ENCODE measurements around the gene GABRG2. TPM values are rescaled to one million over a fixed set of nuclear protein-coding genes. Genes with fewer than 3 reads are reported as not detected.

The GABRG2 gene
- total RNA-seq: 0.74 TPM

- H3K36me3 ChIP-seq: no peaks in the 10 kb centered on the region
- DNase-seq (ENCODE audit: extremely low spot score in 2 of 2): no peak
- no peak within 1 kb of the TSS for H3K27ac ChIP-seq
- H3K27me3 ChIP-seq: no peaks in the 10 kb centered on the region
- intact Hi-C loops (cut with DNase I): no loop called here
- no peaks in the 10 kb centered on the region for H3K4me1 ChIP-seq
- H3K9me3 ChIP-seq: no peaks in the 10 kb centered on the region
- TF ChIP-seq POLR2A (IDR thresholded peaks at IDR 0.05) (no peak), POLR2AphosphoS5 (IDR thresholded peaks at IDR 0.05; ENCODE audit: insufficient read depth in 1 of 2, low read depth in 1 of 2) (no peak), CTCF (IDR thresholded peaks at IDR 0.05) (no peak)
- no peak within 1 kb of the TSS for H3K4me3 ChIP-seq
Observed at GRCh38 chr5:162067655-162068411, at the start of gene GABRG2. TSS of gene GABRG2 (plus strand) at chr5:162067773. CDS start at chr5:162068000, 227 bp downstream.

GRCh38 chr5:162025312-162025711, 42.3 kb upstream of the GABRG2 start:
- no peak overlapping the region for H3K4me3 ChIP-seq
- no peaks in the 10 kb centered on the region for H3K36me3 ChIP-seq
- no peaks in the 10 kb centered on the region for H3K4me1 ChIP-seq
- H3K27me3 ChIP-seq: no peaks in the 10 kb centered on the region
- no peak overlapping the region for H3K27ac ChIP-seq
- no peak for DNase-seq (ENCODE audit: extremely low spot score in 2 of 2)
- H3K9me3 ChIP-seq: no peaks in the 10 kb centered on the region
- intact Hi-C loops (cut with DNase I): no loop called here
- no peak for TF ChIP-seq CTCF (IDR thresholded peaks at IDR 0.05)
- TF ChIP-seq POLR2A (IDR thresholded peaks at IDR 0.05): no peak
- TF ChIP-seq POLR2AphosphoS5 (IDR thresholded peaks at IDR 0.05; ENCODE audit: insufficient read depth in 1 of 2, low read depth in 1 of 2): no peak

GRCh38 chr5:162026803-162027202, 40.8 kb upstream of the GABRG2 start:
- Histone ChIP-seq H3K27ac (no peak overlapping the region), H3K27me3 (no peaks in the 10 kb centered on the region), H3K9me3 (no peaks in the 10 kb centered on the region), H3K4me1 (no peaks in the 10 kb centered on the region), H3K36me3 (no peaks in the 10 kb centered on the region), H3K4me3 (no peak overlapping the region)
- no peak for TF ChIP-seq POLR2AphosphoS5 (IDR thresholded peaks at IDR 0.05; ENCODE audit: insufficient read depth in 1 of 2, low read depth in 1 of 2)
- intact Hi-C loops (cut with DNase I): no loop called here
- no peak for DNase-seq (ENCODE audit: extremely low spot score in 2 of 2)

- no peaks in the 10 kb centered on the region for H3K9me3 ChIP-seq
- DNase-seq (ENCODE audit: extremely low spot score in 2 of 2): no peak
- H3K27ac ChIP-seq: no peak overlapping the region
- no peaks in the 10 kb centered on the region for H3K27me3 ChIP-seq
- TF ChIP-seq POLR2A (IDR thresholded peaks at IDR 0.05) (no peak), CTCF (IDR thresholded peaks at IDR 0.05) (no peak), POLR2AphosphoS5 (IDR thresholded peaks at IDR 0.05; ENCODE audit: insufficient read depth in 1 of 2, low read depth in 1 of 2) (no peak)
- no peak overlapping the region for H3K4me3 ChIP-seq
- no peaks in the 10 kb centered on the region for H3K36me3 ChIP-seq
- intact Hi-C loops (cut with DNase I): no loop called here
- no peaks in the 10 kb centered on the region for H3K4me1 ChIP-seq
Observed at GRCh38 chr5:162037431-162037830, 30.1 kb upstream of the GABRG2 start.

- TF ChIP-seq POLR2A (IDR thresholded peaks at IDR 0.05): no peak
- TF ChIP-seq CTCF (IDR thresholded peaks at IDR 0.05): no peak
- TF ChIP-seq POLR2AphosphoS5 (IDR thresholded peaks at IDR 0.05; ENCODE audit: insufficient read depth in 1 of 2, low read depth in 1 of 2): no peak
- intact Hi-C loops (cut with DNase I): no loop called here
- Histone ChIP-seq H3K4me3 (no peak overlapping the region), H3K36me3 (no peaks in the 10 kb centered on the region), H3K9me3 (no peaks in the 10 kb centered on the region), H3K27me3 (no peaks in the 10 kb centered on the region), H3K27ac (no peak overlapping the region), H3K4me1 (no peaks in the 10 kb centered on the region)
- DNase-seq (ENCODE audit: extremely low spot score in 2 of 2): no peak
Observed at GRCh38 chr5:162047279-162047678, 20.3 kb upstream of the GABRG2 start.
